NCI-H226 (cell line): ENCODE results near the gene LRRC3C.

ENCODE experiments used
- DNase-seq: peaks from one replicate; pipeline ENCODE4 v3.0.0-alpha.2; 2015

Gene LRRC3C

GRCh38 chr17:39951924-39952679 lies 24.6 kb downstream of the LRRC3C start:
- no peak for DNase-seq

- peak; percentile 88 for DNase-seq
Measured at GRCh38 chr17:39952680-39953470, 25.3 kb downstream of the LRRC3C start.

- DNase-seq: no peak
Measured at GRCh38 chr17:39953471-39953888, 25.9 kb downstream of the LRRC3C start.

GRCh38 chr17:39954876-39955275 lies 27.3 kb downstream of the LRRC3C start:
- no peak for DNase-seq

- no peak for DNase-seq
Measured at GRCh38 chr17:39955726-39956225, 28.2 kb downstream of the LRRC3C start.

- no peak for DNase-seq
Measured at GRCh38 chr17:39960524-39961041, 33.1 kb downstream of the LRRC3C start.

GRCh38 chr17:39962642-39963220 lies 35.2 kb downstream of the LRRC3C start, which contains the start of gene GSDMA:
Gene GSDMA (plus strand): TSS chr17:39963004. CDS start chr17:39965688, 2,684 bp downstream.
- no peak for DNase-seq

GRCh38 chr17:39963829-39964228 lies 36.3 kb downstream of the LRRC3C start:
- DNase-seq: peak; percentile 28

- DNase-seq: no peak
Measured at GRCh38 chr17:39965017-39965699, 37.6 kb downstream of the LRRC3C start.

- no peak for DNase-seq
Measured at GRCh38 chr17:39966771-39967170, 39.2 kb downstream of the LRRC3C start.

- no peak for DNase-seq
Measured at GRCh38 chr17:39968761-39969160, 41.2 kb downstream of the LRRC3C start.

GRCh38 chr17:39969375-39969774 lies 41.8 kb downstream of the LRRC3C start:
- no peak for DNase-seq

- no peak for DNase-seq
Measured at GRCh38 chr17:39970157-39970692, 42.7 kb downstream of the LRRC3C start.

GRCh38 chr17:39971076-39971603 lies 43.6 kb downstream of the LRRC3C start:
- no peak for DNase-seq

- peak; percentile 44 for DNase-seq
Measured at GRCh38 chr17:39972271-39972670, 44.7 kb downstream of the LRRC3C start.

- no peak for DNase-seq
Measured at GRCh38 chr17:39973496-39973895, 46.0 kb downstream of the LRRC3C start.

GRCh38 chr17:39974433-39974832 lies 46.9 kb downstream of the LRRC3C start:
- no peak for DNase-seq

GRCh38 chr17:39975801-39976200 lies 48.3 kb downstream of the LRRC3C start:
- no peak for DNase-seq

- DNase-seq: peak; percentile 99
Measured at GRCh38 chr17:39979016-39979670, 51.6 kb downstream of the LRRC3C start.

GRCh38 chr17:39979893-39980350 lies 52.4 kb downstream of the LRRC3C start:
- peak; percentile 77 for DNase-seq
